ENCODE results near the gene HELZ2. TPM values are rescaled to one million over a fixed set of nuclear protein-coding genes. Genes with fewer than 3 reads are reported as not detected.

The HELZ2 gene
- total and polyA plus RNA-seq, 10 of the 15 experiments (the other 5 are each of a cell fraction or from before 2014, with no cell fraction given): 0.05 to 33.3 (median 6.2) TPM

- TF ChIP-seq, protein P1, sequence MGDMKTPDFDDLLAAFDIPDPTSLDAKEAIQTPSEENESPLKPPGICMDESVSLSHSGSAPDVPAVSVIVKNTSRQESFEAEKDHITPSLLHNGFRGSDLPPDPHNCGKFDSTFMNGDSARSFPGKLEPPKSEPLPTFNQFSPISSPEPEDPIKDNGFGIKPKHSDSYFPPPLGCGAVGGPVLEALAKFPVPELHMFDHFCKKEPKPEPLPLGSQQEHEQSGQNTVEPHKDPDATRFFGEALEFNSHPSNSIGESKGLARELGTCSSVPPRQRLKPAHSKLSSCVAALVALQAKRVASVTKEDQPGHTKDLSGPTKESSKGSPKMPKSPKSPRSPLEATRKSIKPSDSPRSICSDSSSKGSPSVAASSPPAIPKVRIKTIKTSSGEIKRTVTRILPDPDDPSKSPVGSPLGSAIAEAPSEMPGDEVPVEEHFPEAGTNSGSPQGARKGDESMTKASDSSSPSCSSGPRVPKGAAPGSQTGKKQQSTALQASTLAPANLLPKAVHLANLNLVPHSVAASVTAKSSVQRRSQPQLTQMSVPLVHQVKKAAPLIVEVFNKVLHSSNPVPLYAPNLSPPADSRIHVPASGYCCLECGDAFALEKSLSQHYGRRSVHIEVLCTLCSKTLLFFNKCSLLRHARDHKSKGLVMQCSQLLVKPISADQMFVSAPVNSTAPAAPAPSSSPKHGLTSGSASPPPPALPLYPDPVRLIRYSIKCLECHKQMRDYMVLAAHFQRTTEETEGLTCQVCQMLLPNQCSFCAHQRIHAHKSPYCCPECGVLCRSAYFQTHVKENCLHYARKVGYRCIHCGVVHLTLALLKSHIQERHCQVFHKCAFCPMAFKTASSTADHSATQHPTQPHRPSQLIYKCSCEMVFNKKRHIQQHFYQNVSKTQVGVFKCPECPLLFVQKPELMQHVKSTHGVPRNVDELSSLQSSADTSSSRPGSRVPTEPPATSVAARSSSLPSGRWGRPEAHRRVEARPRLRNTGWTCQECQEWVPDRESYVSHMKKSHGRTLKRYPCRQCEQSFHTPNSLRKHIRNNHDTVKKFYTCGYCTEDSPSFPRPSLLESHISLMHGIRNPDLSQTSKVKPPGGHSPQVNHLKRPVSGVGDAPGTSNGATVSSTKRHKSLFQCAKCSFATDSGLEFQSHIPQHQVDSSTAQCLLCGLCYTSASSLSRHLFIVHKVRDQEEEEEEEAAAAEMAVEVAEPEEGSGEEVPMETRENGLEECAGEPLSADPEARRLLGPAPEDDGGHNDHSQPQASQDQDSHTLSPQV (IDR thresholded peaks at IDR 0.05): no peak
- TF ChIP-seq POLR2AphosphoS2 (IDR thresholded peaks at IDR 0.05; ENCODE audit: low read depth, low read length) (no peak), CHD2 (IDR thresholded peaks at IDR 0.05; ENCODE audit: borderline replicate concordance, low read depth, low read length) (no peak), MTA2 (IDR thresholded peaks at IDR 0.05; ENCODE audit: low read depth) (no peak), MXI1 (IDR thresholded peaks at IDR 0.05; ENCODE audit: low read depth, low read length) (no peak)
Measured at GRCh38 chr20:63579017-63579694, 5.1 kb upstream of the HELZ2 start (continued).

GRCh38 chr20:63578224-63579016 is 4.4 kb upstream of the HELZ2 start:
- peak; percentile 44; the same call in 1 of the 2 replicates for TF ChIP-seq SMC3 (IDR thresholded peaks at IDR 0.05; ENCODE audit: borderline replicate concordance, low read length)
- TF ChIP-seq CTCF (IDR thresholded peaks at IDR 0.05 in 2 of 3, conservative IDR thresholded peaks at IDR 0.05 in 1 of 3; ENCODE audit: control insufficient read depth in 2 of 3, extremely low read depth in 1 of 3, insufficient read depth in 1 of 3, low read depth in 3 of 3, low read length in 3 of 3): peak; percentile 3 to 44 (median 40); a peak in 2 of 6 replicates
- no peak for TF ChIP-seq PKNOX1 (IDR thresholded peaks at IDR 0.05)
- no peak for TF ChIP-seq BHLHE40 (IDR thresholded peaks at IDR 0.05; ENCODE audit: borderline replicate concordance in 1 of 2, low read depth in 2 of 2, low read length in 1 of 2)
- ChIA-PET RAD21 (ENCODE audit: unreplicated experiment) (interaction anchor here (0.9 to 2.3 kb wide), 2 partner anchors 40 to 287 kb away, joined by 3 to 15 read pairs; partner anchors contain the start of genes PTK6 and TPD52L2), CTCF (interaction anchor here (0.7 to 3.6 kb wide), 6 partner anchors 23 to 82 kb away, joined by 3 to 24 read pairs (median 6); partner anchors contain the start of gene PTK6), POLR2A (no interaction called here), SMC1A (ENCODE audit: uncharacterized antibody, unreplicated experiment) (interaction anchor here (1.3 to 2.7 kb wide), 2 partner anchors 24 to 40 kb away, joined by 3 to 11 read pairs; no protein-coding TSS in a partner anchor)
- no peaks in the 10 kb centered on the region for H3K36me3 ChIP-seq (ENCODE audit: control insufficient read depth in 2 of 2, insufficient read depth in 2 of 2, low read length in 1 of 2)
- H3K9me3 ChIP-seq (replicated peaks; ENCODE audit: control insufficient read depth, insufficient read depth, low read length): no peaks in the 10 kb centered on the region
- no peak overlapping the region for H3K9ac ChIP-seq (ENCODE audit: control insufficient read depth, insufficient read depth, low read length)
- no peaks in the 10 kb centered on the region; the same call in 1 of the 2 replicates for H4K20me1 ChIP-seq (ENCODE audit: control insufficient read depth, insufficient read depth)
- peaks cover 2% of the 10 kb centered on the region; the same call in 1 of the 2 replicates for H3K79me2 ChIP-seq (ENCODE audit: control insufficient read depth, insufficient read depth, low read length)
- in situ Hi-C loops (cut with MboI): no loop called here
- WGBS (ENCODE audit: insufficient coverage, insufficient replicate concordance, low lambda C conversion rate, missing lambda C conversion rate): 36% methylated on average over 25 of the region's 26 CpGs
- no peak for FAIRE-seq
- no peak overlapping the region for H3K27ac ChIP-seq (ENCODE audit: control insufficient read depth, insufficient read depth)
- no peak overlapping the region for H3K4me2 ChIP-seq (ENCODE audit: control insufficient read depth, insufficient read depth)
- H3K4me3 ChIP-seq: no peak overlapping the region
- intact Hi-C loops (cut with micrococcal nuclease; ENCODE audit: unreplicated experiment): loop anchor here (2.0 kb wide), 1 partner anchor 40 kb away; no protein-coding TSS in a partner anchor
- no peak overlapping the region for H2AFZ ChIP-seq (ENCODE audit: control insufficient read depth, low read depth, low read length)
- ATAC-seq: no peak; the same call in 2 of the 3 replicates
- no peak for DNase-seq (ENCODE audit: low read depth, low spot score)
- no TSS peak for BruUV-seq (replicated peaks)
- H3K27me3 ChIP-seq (replicated peaks in 1 of 2; ENCODE audit: control insufficient read depth in 2 of 2, insufficient read depth in 2 of 2, low read length in 1 of 2): no peaks in the 10 kb centered on the region
- peaks cover 6% of the 10 kb centered on the region for H3K4me1 ChIP-seq (ENCODE audit: control insufficient read depth, insufficient read depth, low read length)

Data from GM12878 (cell line).